Gastroesophageal sphincter (tissue), 3 donors: Measurements from ENCODE around the gene UCK1.

Experiments
- POLR2A ChIP-seq, 2 donors: fragments of 450-650 bp; IDR thresholded peaks; one replicate each; pipeline ENCODE4 v1.6.1; 2017; ENCODE audit warnings: antibody characterized with exemption in 2 of 2, mild to moderate bottlenecking in 2 of 2, moderate library complexity in 1 of 2
- TF ChIP-seq, protein P1 (sequence below), 4 experiments: fragments of 200-600 bp in 2 of 4; fragments of 450-650 bp in 2 of 4; sonication (generic) in 1 of 4; IDR thresholded peaks; one replicate each; pipeline ENCODE4 v1.5.1; 2017 to 2019; ENCODE audit warnings: antibody characterized with exemption in 4 of 4, mild to moderate bottlenecking in 2 of 4, moderate library complexity in 2 of 4

GRCh38 chr9:131523086-131523388 lies 8.0 kb downstream of the UCK1 start:
- TF ChIP-seq, protein P1, sequence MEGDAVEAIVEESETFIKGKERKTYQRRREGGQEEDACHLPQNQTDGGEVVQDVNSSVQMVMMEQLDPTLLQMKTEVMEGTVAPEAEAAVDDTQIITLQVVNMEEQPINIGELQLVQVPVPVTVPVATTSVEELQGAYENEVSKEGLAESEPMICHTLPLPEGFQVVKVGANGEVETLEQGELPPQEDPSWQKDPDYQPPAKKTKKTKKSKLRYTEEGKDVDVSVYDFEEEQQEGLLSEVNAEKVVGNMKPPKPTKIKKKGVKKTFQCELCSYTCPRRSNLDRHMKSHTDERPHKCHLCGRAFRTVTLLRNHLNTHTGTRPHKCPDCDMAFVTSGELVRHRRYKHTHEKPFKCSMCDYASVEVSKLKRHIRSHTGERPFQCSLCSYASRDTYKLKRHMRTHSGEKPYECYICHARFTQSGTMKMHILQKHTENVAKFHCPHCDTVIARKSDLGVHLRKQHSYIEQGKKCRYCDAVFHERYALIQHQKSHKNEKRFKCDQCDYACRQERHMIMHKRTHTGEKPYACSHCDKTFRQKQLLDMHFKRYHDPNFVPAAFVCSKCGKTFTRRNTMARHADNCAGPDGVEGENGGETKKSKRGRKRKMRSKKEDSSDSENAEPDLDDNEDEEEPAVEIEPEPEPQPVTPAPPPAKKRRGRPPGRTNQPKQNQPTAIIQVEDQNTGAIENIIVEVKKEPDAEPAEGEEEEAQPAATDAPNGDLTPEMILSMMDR (IDR thresholded peaks at IDR 0.05): no peak
- no peak for TF ChIP-seq POLR2A (IDR thresholded peaks at IDR 0.05)
